Caco-2 (cell line): ENCODE results near the gene OFD1. TPM values are rescaled to one million over a fixed set of nuclear protein-coding genes. Genes with fewer than 3 reads are reported as not detected.

Experiments used
- BruUV-seq: library from RNA; stranded (reverse); fragments of 400-500 nt; replicated peaks from 2 replicates; lab custom pipeline; 2021; lab: Mats Ljungman, UMichigan
- CTCF ChIA-PET: fragments of 300-600 bp; sonication (Branson Sonifier 250); formaldehyde crosslinking; loops from one replicate; lab custom pipeline; 2022; ENCODE audit warnings: antibody characterized with exemption; lab: Charles Lee
- POLR2A ChIA-PET: fragments of 300-600 bp; sonication (Branson Sonifier 250); formaldehyde crosslinking; loops from one replicate; lab custom pipeline; 2022; ENCODE audit warnings: antibody characterized with exemption; lab: Charles Lee
- DNase-seq, 2 experiments: peaks; one replicate each; pipeline versions ENCODE4 v3.0.0 to v3.0.0-alpha.2; 2020 to 2022
- H3K27me3 ChIP-seq: replicated peaks from 2 replicates; pipeline ENCODE4 v1.6.0; 2011; ENCODE audit warnings: low read length; ENCODE audit not compliant: control insufficient read depth, insufficient read depth
- H3K36me3 ChIP-seq: 2 replicates; pipeline ENCODE4 v1.5.1; 2011; ENCODE audit warnings: low read length; ENCODE audit not compliant: control insufficient read depth, insufficient read depth
- H3K4me1 ChIP-seq: fragments of 250-450 bp; sonication (Bioruptor Pico); 2 replicates; pipeline ENCODE4 v1.5.1; 2020; ENCODE audit warnings: mild to moderate bottlenecking
- H3K4me3 ChIP-seq: 2 replicates; pipeline ENCODE4 v1.5.1; 2011; ENCODE audit warnings: low read depth, mild to moderate bottlenecking, control low read depth, low read length
- H3K9me3 ChIP-seq: fragments of 250-450 bp; sonication (Bioruptor Pico); 2 replicates; pipeline ENCODE4 v1.5.1; 2020; ENCODE audit warnings: mild to moderate bottlenecking, moderate library complexity
- H3K27ac Mint-ChIP-seq: one replicate; pipeline ENCODE4 v1.8.0; 2022; ENCODE audit warnings: mixed read lengths; ENCODE audit not compliant: unreplicated experiment
- H3K27me3 Mint-ChIP-seq: one replicate; pipeline ENCODE4 v1.8.0; 2022; ENCODE audit warnings: mixed read lengths; ENCODE audit not compliant: insufficient read depth, unreplicated experiment
- H3K36me3 Mint-ChIP-seq: one replicate; pipeline ENCODE4 v1.8.0; 2022; ENCODE audit warnings: mild to moderate bottlenecking, mixed read lengths; ENCODE audit not compliant: insufficient read depth, unreplicated experiment
- H3K4me1 Mint-ChIP-seq: one replicate; pipeline ENCODE4 v1.8.0; 2022; ENCODE audit warnings: low read depth, mixed read lengths; ENCODE audit not compliant: unreplicated experiment
- H3K4me3 Mint-ChIP-seq: one replicate; pipeline ENCODE4 v1.8.0; 2022; ENCODE audit warnings: mild to moderate bottlenecking, moderate library complexity, mixed read lengths; ENCODE audit not compliant: unreplicated experiment
- H3K9me3 Mint-ChIP-seq: one replicate; pipeline ENCODE4 v1.8.0; 2022; ENCODE audit warnings: mixed read lengths; ENCODE audit not compliant: unreplicated experiment
- intact Hi-C: fragments of 100-400 bp; cut with micrococcal nuclease; formaldehyde crosslinking; loops from one replicate; pipeline ENCODE4 v1.10.0; 2022; ENCODE audit not compliant: unreplicated experiment
- total RNA-seq: library from RNA; stranded (reverse); gene quantifications from 2 replicates; pipeline ENCODE4 v1.2.3, GENCODE V29; 2022
- TF ChIP-seq, protein P1 (sequence below), 2 experiments: fragments of 200-600 bp in 1 of 2; IDR thresholded peaks; 1 replicate in 1 of 2; 2 replicates in 1 of 2; pipeline versions ENCODE4 v1.5.1 to v1.8.0; 2011 to 2022; ENCODE audit warnings: antibody characterized with exemption in 1 of 2, control low read depth in 1 of 2, inconsistent platforms in 1 of 2, low read depth in 1 of 2, low read length in 1 of 2, mild to moderate bottlenecking in 1 of 2, moderate library complexity in 1 of 2; ENCODE audit not compliant: insufficient read depth in 1 of 2, severe bottlenecking in 1 of 2, unreplicated experiment in 1 of 2

The OFD1 gene
- total RNA-seq, 1 experiment from 2014 or later: 34.0 TPM

DNA sequence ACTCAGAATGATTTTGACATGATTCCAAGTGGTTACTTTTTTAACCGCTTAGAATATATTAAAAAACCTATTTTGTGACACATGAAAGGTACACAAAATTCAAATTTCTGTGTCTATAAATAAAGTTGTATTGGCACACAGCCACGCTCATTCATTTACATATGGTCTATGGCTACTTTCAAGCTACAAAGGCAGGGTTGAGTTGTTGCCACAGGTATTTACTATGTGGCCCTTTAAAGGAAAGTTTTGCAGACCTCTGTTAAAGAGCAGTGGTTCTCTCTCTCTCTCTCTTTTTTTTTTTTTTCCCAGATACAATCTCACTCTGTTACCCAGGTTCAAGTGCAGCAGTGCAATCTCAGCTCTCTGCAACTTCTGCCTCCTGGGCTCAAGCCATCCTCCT is 59.3 kb downstream of the OFD1 start:
- intact Hi-C loops: no loop called here

DNA sequence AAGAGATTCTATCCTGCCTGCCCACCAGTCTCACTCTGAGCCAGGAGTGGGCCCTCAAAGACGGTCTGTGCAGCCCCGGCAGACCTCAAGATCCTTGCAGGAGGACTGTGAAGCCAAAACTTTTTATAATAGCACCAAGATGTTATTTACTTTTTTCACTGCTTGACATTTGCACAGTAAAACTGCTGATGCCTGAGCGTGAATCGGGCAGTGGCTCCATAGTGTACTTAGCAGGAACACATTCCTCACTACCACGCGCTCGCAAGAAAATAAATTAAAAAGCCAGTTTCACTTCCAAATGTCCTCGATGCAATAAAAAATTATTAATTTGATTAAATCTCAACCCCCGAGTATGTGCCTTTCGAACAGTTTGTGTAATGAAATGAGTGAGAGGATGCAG is 59.9 kb downstream of the OFD1 start:
- no peaks in the 10 kb centered on the region for H3K9me3 Mint-ChIP-seq
- H3K36me3 Mint-ChIP-seq: no peaks in the 10 kb centered on the region
- no peak overlapping the region for H3K4me3 Mint-ChIP-seq
- Histone ChIP-seq H3K4me3 (no peak overlapping the region), H3K27me3 (no peaks in the 10 kb centered on the region), H3K9me3 (no peaks in the 10 kb centered on the region), H3K36me3 (no peaks in the 10 kb centered on the region), H3K4me1 (no peaks in the 10 kb centered on the region)
- H3K27me3 Mint-ChIP-seq: no peaks in the 10 kb centered on the region
- DNase-seq: no peak
- CTCF ChIA-PET: no interaction called here
- no peaks in the 10 kb centered on the region for H3K4me1 Mint-ChIP-seq
- H3K27ac Mint-ChIP-seq: no peak overlapping the region
- TF ChIP-seq, protein P1, sequence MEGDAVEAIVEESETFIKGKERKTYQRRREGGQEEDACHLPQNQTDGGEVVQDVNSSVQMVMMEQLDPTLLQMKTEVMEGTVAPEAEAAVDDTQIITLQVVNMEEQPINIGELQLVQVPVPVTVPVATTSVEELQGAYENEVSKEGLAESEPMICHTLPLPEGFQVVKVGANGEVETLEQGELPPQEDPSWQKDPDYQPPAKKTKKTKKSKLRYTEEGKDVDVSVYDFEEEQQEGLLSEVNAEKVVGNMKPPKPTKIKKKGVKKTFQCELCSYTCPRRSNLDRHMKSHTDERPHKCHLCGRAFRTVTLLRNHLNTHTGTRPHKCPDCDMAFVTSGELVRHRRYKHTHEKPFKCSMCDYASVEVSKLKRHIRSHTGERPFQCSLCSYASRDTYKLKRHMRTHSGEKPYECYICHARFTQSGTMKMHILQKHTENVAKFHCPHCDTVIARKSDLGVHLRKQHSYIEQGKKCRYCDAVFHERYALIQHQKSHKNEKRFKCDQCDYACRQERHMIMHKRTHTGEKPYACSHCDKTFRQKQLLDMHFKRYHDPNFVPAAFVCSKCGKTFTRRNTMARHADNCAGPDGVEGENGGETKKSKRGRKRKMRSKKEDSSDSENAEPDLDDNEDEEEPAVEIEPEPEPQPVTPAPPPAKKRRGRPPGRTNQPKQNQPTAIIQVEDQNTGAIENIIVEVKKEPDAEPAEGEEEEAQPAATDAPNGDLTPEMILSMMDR (IDR thresholded peaks at IDR 0.05; ENCODE audit: insufficient read depth in 1 of 2, low read depth in 1 of 2, low read length in 1 of 2, severe bottlenecking in 1 of 2, unreplicated experiment in 1 of 2): no peak
- intact Hi-C loops: no loop called here
- no TSS peak for BruUV-seq
- POLR2A ChIA-PET: no interaction called here

More for the DNA sequence above, 59.3 kb downstream of the OFD1 start:
- Histone ChIP-seq H3K36me3 (no peaks in the 10 kb centered on the region), H3K4me1 (no peaks in the 10 kb centered on the region), H3K27me3 (no peaks in the 10 kb centered on the region), H3K4me3 (no peak overlapping the region), H3K9me3 (no peaks in the 10 kb centered on the region)
- no peak for DNase-seq
- no peaks in the 10 kb centered on the region for H3K36me3 Mint-ChIP-seq
- no TSS peak for BruUV-seq
- ChIA-PET CTCF (no interaction called here), POLR2A (no interaction called here)
- no peaks in the 10 kb centered on the region for H3K4me1 Mint-ChIP-seq
- H3K27me3 Mint-ChIP-seq: no peaks in the 10 kb centered on the region
- no peaks in the 10 kb centered on the region for H3K9me3 Mint-ChIP-seq
- TF ChIP-seq, protein P1 (IDR thresholded peaks at IDR 0.05; ENCODE audit: insufficient read depth in 1 of 2, low read depth in 1 of 2, low read length in 1 of 2, severe bottlenecking in 1 of 2, unreplicated experiment in 1 of 2): no peak
- H3K4me3 Mint-ChIP-seq: no peak overlapping the region
- H3K27ac Mint-ChIP-seq: no peak overlapping the region

DNA sequence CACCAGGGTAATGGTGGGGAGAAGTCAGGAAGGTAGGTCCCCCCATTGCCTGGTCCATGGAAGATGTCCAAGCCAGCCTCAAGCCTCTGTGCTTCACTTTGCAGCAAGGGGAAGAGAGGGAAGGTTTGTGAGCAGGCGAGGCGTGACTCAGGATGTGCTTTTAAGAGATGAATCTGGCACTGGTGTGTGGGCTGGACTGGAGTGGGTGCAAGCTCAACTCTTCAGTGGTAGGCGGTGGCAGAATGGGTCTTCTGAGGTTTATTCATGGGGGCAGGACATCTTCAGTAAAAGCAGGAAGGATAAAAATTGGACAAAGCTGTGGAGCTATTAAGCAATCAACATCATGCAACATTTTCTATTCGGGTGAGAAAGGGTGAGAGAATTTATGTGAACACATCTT is 63.0 kb downstream of the OFD1 start:
- intact Hi-C loops: no loop called here
- no peak overlapping the region for H3K27ac Mint-ChIP-seq
- H3K4me1 Mint-ChIP-seq: no peaks in the 10 kb centered on the region
- no peaks in the 10 kb centered on the region for H3K27me3 ChIP-seq
- H3K4me3 Mint-ChIP-seq: no peak overlapping the region
- no peaks in the 10 kb centered on the region for H3K4me1 ChIP-seq
- TF ChIP-seq, protein P1 (IDR thresholded peaks at IDR 0.05; ENCODE audit: insufficient read depth in 1 of 2, low read depth in 1 of 2, low read length in 1 of 2, severe bottlenecking in 1 of 2, unreplicated experiment in 1 of 2): no peak
- BruUV-seq: no TSS peak
- ChIA-PET POLR2A (no interaction called here), CTCF (interaction anchor here (0.6 kb wide), 1 partner anchor 548 kb away, joined by 3 read pairs; no protein-coding TSS in a partner anchor)
- H3K9me3 Mint-ChIP-seq: no peaks in the 10 kb centered on the region
- no peaks in the 10 kb centered on the region for H3K36me3 Mint-ChIP-seq
- no peak for DNase-seq
- H3K4me3 ChIP-seq: no peak overlapping the region
- no peaks in the 10 kb centered on the region for H3K27me3 Mint-ChIP-seq
- no peaks in the 10 kb centered on the region for H3K36me3 ChIP-seq
- no peaks in the 10 kb centered on the region for H3K9me3 ChIP-seq
